ENCODE measurements around the gene CFAP141. TPM values are rescaled to one million over a fixed set of nuclear protein-coding genes. Genes with fewer than 3 reads are reported as not detected.

Gene CFAP141
- polyA plus RNA-seq, 1 donor (not counting 4 experiments of a cell fraction or from before 2014, with no cell fraction given), result not detected

- no peaks in the 10 kb centered on the region for H4K20me1 ChIP-seq (ENCODE audit: control insufficient read depth, extremely low read depth, insufficient read depth, low read length)
- TF ChIP-seq EZH2 (IDR thresholded peaks at IDR 0.05; ENCODE audit: low read length), result no peak
- no peak for TF ChIP-seq CTCF (optimal IDR thresholded peaks at IDR 0.05 in 1 of 3, IDR thresholded peaks at IDR 0.05 in 1 of 3, conservative IDR thresholded peaks at IDR 0.05 in 1 of 3; ENCODE audit: extremely low read depth in 1 of 3, insufficient read depth in 2 of 3, low read length in 3 of 3)
- no peaks in the 10 kb centered on the region for H3K4me1 ChIP-seq (ENCODE audit: control insufficient read depth, extremely low read depth, insufficient read depth, low read length)
- no peaks in the 10 kb centered on the region for H3K27me3 ChIP-seq (ENCODE audit: control insufficient read depth, extremely low read depth, insufficient read depth, low read length)
- no peak overlapping the region for H3K9ac ChIP-seq (ENCODE audit: control insufficient read depth, extremely low read depth, insufficient read depth, low read length)
- DNase-seq (ENCODE audit: low read depth, low spot score) (no peak), FAIRE-seq (no peak)
- peaks cover 29 to 36% of the 10 kb centered on the region in 2 experiments for H3K36me3 ChIP-seq (ENCODE audit: control insufficient read depth in 2 of 2, extremely low read depth in 1 of 2, insufficient read depth in 2 of 2, low read length in 2 of 2)
- H3K27ac ChIP-seq (ENCODE audit: control insufficient read depth, insufficient read depth, low read length), result no peak overlapping the region
- no peaks in the 10 kb centered on the region for H3K9me1 ChIP-seq (ENCODE audit: control insufficient read depth, extremely low read depth, insufficient read depth, low read length)
- no peak overlapping the region for H2AFZ ChIP-seq (ENCODE audit: control insufficient read depth, low read length)
- H3K4me2 ChIP-seq (ENCODE audit: control insufficient read depth, extremely low read depth, insufficient read depth, low read depth, low read length), result no peak overlapping the region
- dilution Hi-C loops (cut with MboI; ENCODE audit: extremely low pct_ligation_motif_present, low sequenced_read_pairs), result no loop called here
- H3K79me2 ChIP-seq (ENCODE audit: control insufficient read depth, insufficient read depth, low read length), result peaks cover 42% of the 10 kb centered on the region
- H3K9me3 ChIP-seq (ENCODE audit: control insufficient read depth, low read depth, low read length), result no peaks in the 10 kb centered on the region
- H3K4me3 ChIP-seq (ENCODE audit: control insufficient read depth in 2 of 3, extremely low read depth in 1 of 3, insufficient read depth in 2 of 3, low read depth in 1 of 3, low read length in 3 of 3), result no peak overlapping the region
Measured at GRCh38 chr1:154239491-154239890, 33.4 kb upstream of the CFAP141 start.

DNA sequence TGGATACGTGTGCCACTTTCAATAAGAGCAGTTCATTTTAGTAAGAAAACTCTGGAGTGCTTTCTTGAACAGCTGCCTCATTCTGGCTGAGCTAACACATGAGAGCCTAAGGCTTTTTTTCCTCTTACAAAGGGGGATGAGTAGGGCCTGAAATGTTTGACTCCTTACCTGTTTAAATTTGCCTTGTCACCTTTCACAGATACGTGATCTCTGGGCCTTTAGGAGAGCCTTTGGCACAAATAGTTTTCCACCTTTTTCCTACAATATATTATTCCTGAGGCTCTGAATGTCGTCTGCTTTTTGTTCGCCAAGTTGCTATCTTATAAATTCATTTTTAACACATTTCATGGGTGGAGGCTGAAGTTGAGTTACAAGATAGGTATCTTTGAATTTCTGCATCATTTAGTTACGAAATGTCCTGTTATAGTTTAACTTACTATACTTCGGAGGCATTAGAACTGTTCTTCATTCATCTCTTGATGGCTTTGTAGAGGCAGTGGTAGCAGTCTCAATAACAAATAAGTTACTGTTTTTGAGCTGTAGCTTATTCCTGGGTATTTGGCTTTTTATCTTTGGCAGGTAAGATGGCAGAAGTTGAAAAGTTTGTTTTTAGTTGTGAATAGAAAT is 31.9 kb upstream of the CFAP141 start:
- no peaks in the 10 kb centered on the region for H4K20me1 ChIP-seq (ENCODE audit: control insufficient read depth, extremely low read depth, insufficient read depth, low read length)
- TF ChIP-seq CTCF (optimal IDR thresholded peaks at IDR 0.05 in 1 of 3, IDR thresholded peaks at IDR 0.05 in 1 of 3, conservative IDR thresholded peaks at IDR 0.05 in 1 of 3; ENCODE audit: extremely low read depth in 1 of 3, insufficient read depth in 2 of 3, low read length in 3 of 3), result no peak
- TF ChIP-seq EZH2 (IDR thresholded peaks at IDR 0.05; ENCODE audit: low read length), result no peak
- DNase-seq (ENCODE audit: low read depth, low spot score), result no peak
- H3K27me3 ChIP-seq (ENCODE audit: control insufficient read depth, extremely low read depth, insufficient read depth, low read length), result no peaks in the 10 kb centered on the region
- peaks cover 19 to 30% of the 10 kb centered on the region in 2 experiments for H3K36me3 ChIP-seq (ENCODE audit: control insufficient read depth in 2 of 2, extremely low read depth in 1 of 2, insufficient read depth in 2 of 2, low read length in 2 of 2)
- H2AFZ ChIP-seq (ENCODE audit: control insufficient read depth, low read length), result no peak overlapping the region
- H3K9ac ChIP-seq (ENCODE audit: control insufficient read depth, extremely low read depth, insufficient read depth, low read length), result no peak overlapping the region
- dilution Hi-C loops (cut with MboI; ENCODE audit: extremely low pct_ligation_motif_present, low sequenced_read_pairs), result no loop called here
- H3K27ac ChIP-seq (ENCODE audit: control insufficient read depth, insufficient read depth, low read length), result no peak overlapping the region
- peaks cover 47% of the 10 kb centered on the region for H3K79me2 ChIP-seq (ENCODE audit: control insufficient read depth, insufficient read depth, low read length)
- FAIRE-seq, result no peak
- H3K4me1 ChIP-seq (ENCODE audit: control insufficient read depth, extremely low read depth, insufficient read depth, low read length), result no peaks in the 10 kb centered on the region
- H3K4me3 ChIP-seq (ENCODE audit: control insufficient read depth in 2 of 3, extremely low read depth in 1 of 3, insufficient read depth in 2 of 3, low read depth in 1 of 3, low read length in 3 of 3), result no peak overlapping the region
- H3K9me1 ChIP-seq (ENCODE audit: control insufficient read depth, extremely low read depth, insufficient read depth, low read length), result no peaks in the 10 kb centered on the region
- no peaks in the 10 kb centered on the region for H3K9me3 ChIP-seq (ENCODE audit: control insufficient read depth, low read depth, low read length)
- H3K4me2 ChIP-seq (ENCODE audit: control insufficient read depth, extremely low read depth, insufficient read depth, low read depth, low read length), result no peak overlapping the region

Data from keratinocyte (primary cell).